K562 (cell line): ENCODE measurements around the gene GNPAT. TPM values are rescaled to one million over a fixed set of nuclear protein-coding genes. Genes with fewer than 3 reads are reported as not detected.

Experiments used
- ATAC-seq: fragments of 200-7000 bp; cut with Tn5 transposase; 3 replicates; pipeline ENCODE4 v1.9.1; 2020; ENCODE audit warnings: moderate library complexity
- BruUV-seq: library from RNA; stranded (reverse); fragments of 400-500 nt; replicated peaks from 2 replicates; lab custom pipeline; 2021; lab: Mats Ljungman, UMichigan
- CTCF ChIA-PET: fragments of 300-600 bp; formaldehyde crosslinking; extraction: SDS; loops from one replicate; lab custom pipeline; 2021; ENCODE audit warnings: low intra/inter-chr PET ratio; lab: Yijun Ruan, JAX
- POLR2A ChIA-PET: fragments of 300-600, 350-650 bp; sonication (Branson Sonifier 250); formaldehyde crosslinking; extraction: SDS; loops from one replicate; lab custom pipeline; 2021; ENCODE audit warnings: antibody characterized with exemption, inconsistent platforms; lab: Yijun Ruan, JAX
- DNase-seq, 4 experiments: peaks; one replicate each; pipeline versions ENCODE4 v3.0.0 to v3.0.0-alpha.2; 2011 to 2018; ENCODE audit warnings: low spot score in 3 of 4, mixed read lengths in 3 of 4; ENCODE audit errors: extremely low read depth in 1 of 4
- FAIRE-seq: peaks from 2 replicates; lab custom pipeline; 2011; peaks lifted over from hg19 to GRCh38; lab: Jason Lieb, UNC
- H2AFZ ChIP-seq: 2 replicates; pipeline ENCODE4 v1.6.0; 2011; ENCODE audit warnings: low read depth, low read length, control low read depth, inconsistent platforms
- H3K27ac ChIP-seq: fragments of 200-600 bp; 3 replicates; pipeline ENCODE4 v1.8.0; 2011; ENCODE audit warnings: low read depth, mild to moderate bottlenecking, control low read depth, inconsistent platforms, low read length, moderate library complexity, mixed read lengths; ENCODE audit errors: extremely low read depth
- H3K27me3 ChIP-seq, 2 experiments: fragments of 300-600 bp in 1 of 2; 2 replicates in 1 of 2; 3 replicates in 1 of 2; pipeline versions ENCODE4 v1.6.0 to v1.8.0; 2011; ENCODE audit warnings: inconsistent platforms in 2 of 2, low read length in 2 of 2, mild to moderate bottlenecking in 1 of 2, mixed read lengths in 1 of 2, moderate library complexity in 1 of 2; ENCODE audit not compliant: control insufficient read depth in 2 of 2, insufficient read depth in 2 of 2
- H3K36me3 ChIP-seq: fragments of 300-600 bp; 3 replicates; pipeline ENCODE4 v1.8.0; 2011; ENCODE audit warnings: mild to moderate bottlenecking, low read length, inconsistent platforms; ENCODE audit not compliant: control insufficient read depth, insufficient read depth
- H3K4me1 ChIP-seq, 2 experiments: fragments of 200-600 bp in 1 of 2; replicated peaks in 1 of 2; 2 replicates in 1 of 2; 3 replicates in 1 of 2; pipeline versions ENCODE4 v1.5.1 to v1.8.0; 2011; ENCODE audit warnings: inconsistent platforms in 2 of 2, low read length in 2 of 2, mild to moderate bottlenecking in 1 of 2, mixed read lengths in 1 of 2, moderate library complexity in 1 of 2; ENCODE audit not compliant: control insufficient read depth in 2 of 2, insufficient read depth in 2 of 2
- H3K4me2 ChIP-seq: 2 replicates; pipeline ENCODE4 v1.6.1; 2011; ENCODE audit warnings: low read length, control low read depth, inconsistent platforms, mixed read lengths; ENCODE audit not compliant: insufficient read depth
- H3K4me3 ChIP-seq: fragments of 200-600 bp; sonication (generic), shearing (Covaris generic); 2 replicates; pipeline ENCODE4 v1.5.1; 2016; ENCODE audit warnings: control low read depth, inconsistent platforms
- H3K79me2 ChIP-seq: fragments of 200-600 bp; 3 replicates; pipeline ENCODE4 v1.8.0; 2011; ENCODE audit warnings: low read length, inconsistent platforms; ENCODE audit not compliant: control insufficient read depth, insufficient read depth
- H3K9ac ChIP-seq, 2 experiments: 2 replicates each; pipeline versions ENCODE4 v1.6.0 to v1.6.1; 2011; ENCODE audit warnings: low read depth in 2 of 2, low read length in 2 of 2, control low read depth in 1 of 2, inconsistent platforms in 1 of 2, mild to moderate bottlenecking in 1 of 2, mixed read lengths in 1 of 2; ENCODE audit not compliant: insufficient read depth in 1 of 2
- H3K9me1 ChIP-seq: one replicate; pipeline ENCODE4 v1.6.0; 2011; ENCODE audit warnings: inconsistent platforms, mild to moderate bottlenecking, low read length, moderate library complexity; ENCODE audit not compliant: control insufficient read depth, insufficient read depth
- H3K9me3 ChIP-seq: replicated peaks from 2 replicates; pipeline ENCODE4 v1.5.1; 2011; ENCODE audit warnings: low read depth, low read length, inconsistent platforms; ENCODE audit not compliant: control insufficient read depth, insufficient read depth
- H4K20me1 ChIP-seq: replicated peaks from 2 replicates; pipeline ENCODE4 v1.6.1; 2011; ENCODE audit warnings: low read length, inconsistent platforms, mixed read lengths; ENCODE audit not compliant: control insufficient read depth, insufficient read depth
- BCLAF1 ChIP-seq, 2 experiments: fragments of 450-650 bp in 1 of 2; IDR thresholded peaks; 2 replicates each; pipeline ENCODE4 v1.6.1; 2011 to 2017; ENCODE audit warnings: low read depth in 2 of 2, antibody characterized with exemption in 1 of 2, borderline replicate concordance in 1 of 2, low read length in 1 of 2, mild to moderate bottlenecking in 1 of 2, mixed read lengths in 1 of 2; ENCODE audit not compliant: control insufficient read depth in 1 of 2
- DNMT1 ChIP-seq: fragments of 450-650 bp; IDR thresholded peaks from 2 replicates; pipeline ENCODE4 v1.6.1; 2016; ENCODE audit warnings: antibody characterized with exemption, mild to moderate bottlenecking
- FOXM1 ChIP-seq, 2 experiments: fragments of 450-650 bp in 1 of 2; sonication (generic) in 1 of 2; formaldehyde crosslinking in 1 of 2; IDR thresholded peaks; 2 replicates each; pipeline versions ENCODE4 v1.6.1 to v1.9.0; 2017 to 2022; ENCODE audit warnings: low read depth in 2 of 2, mild to moderate bottlenecking in 2 of 2, missing genetic modification reagents in 1 of 2, moderate library complexity in 1 of 2
- MBD1 ChIP-seq: fragments of 250-450 bp; sonication (Bioruptor Pico); IDR thresholded peaks from 2 replicates; pipeline ENCODE4 v1.8.0; 2022; ENCODE audit warnings: inconsistent platforms
- NCOA1 ChIP-seq: fragments of 450-650 bp; IDR thresholded peaks from 2 replicates; pipeline ENCODE4 v1.6.1; 2016; ENCODE audit warnings: low read depth
- OTX1 ChIP-seq: fragments of 450-650 bp; formaldehyde crosslinking; IDR thresholded peaks from 2 replicates; pipeline ENCODE4 v1.4.0; 2022; ENCODE audit warnings: mild to moderate bottlenecking
- RFX1 ChIP-seq: fragments of 450-650 bp; IDR thresholded peaks from 2 replicates; pipeline ENCODE4 v1.6.1; 2016; ENCODE audit warnings: mild to moderate bottlenecking, moderate library complexity
- TAF15 ChIP-seq: fragments of 200-400 bp; formaldehyde crosslinking; IDR thresholded peaks from 2 replicates; pipeline ENCODE4 v1.6.1; 2017; ENCODE audit warnings: mild to moderate bottlenecking, low read depth, low read length, moderate library complexity
- TBL1XR1 ChIP-seq, 2 experiments: IDR thresholded peaks; 2 replicates each; pipeline ENCODE4 v1.6.1; 2012; ENCODE audit warnings: improper control_type of control experiment in 2 of 2, low read length in 2 of 2, mild to moderate bottlenecking in 1 of 2
- ZEB2 ChIP-seq: fragments of 450-650 bp; IDR thresholded peaks from 2 replicates; pipeline ENCODE4 v1.6.1; 2016
- WGBS: fragments of 100-300 bp; shearing (Covaris generic); methylation state at CpG from one replicate; pipeline ENCODE4 v1.1.6; 2016; ENCODE audit warnings: low coverage, mixed read lengths; ENCODE audit not compliant: insufficient coverage; ENCODE audit errors: missing lambda C conversion rate; 5-methylcytosine and 5-hydroxymethylcytosine counted together
- in situ Hi-C: fragments of 300-500 bp; cut with MboI; formaldehyde crosslinking; loops from 4 replicates; pipeline ENCODE4 v1.15.0; 2018; ENCODE audit warnings: inconsistent platforms, mixed read lengths
- intact Hi-C: fragments of 100-400 bp; cut with micrococcal nuclease; formaldehyde crosslinking; loops from 2 replicates; pipeline ENCODE4 v1.14.2; 2022
- polyA plus RNA-seq, 8 experiments: library from polyadenylated mRNA; depleted of rRNA in 4 of 8; stranded (reverse) in 5 of 8; unstranded in 3 of 8; fragments of >200 nt; fragmentation: Nextera tagmentation in 2 of 8; fragmentation: Illumina TruSeq in 1 of 8; extraction: Ambion mirVana in 2 of 8; extraction: Trizol in 1 of 8; gene quantifications; 2 replicates each; pipeline versions ENCODE4 v1.2.1 to v1.2.3, GENCODE V29; 2011 to 2014; ENCODE audit warnings: inconsistent platforms in 1 of 8, missing spikeins in 1 of 8
- total RNA-seq, 7 experiments: library from RNA; depleted of rRNA in 6 of 7; stranded (reverse); fragments of >200 nt in 6 of 7; fragmentation: Illumina TruSeq in 2 of 7; extraction: Trizol in 2 of 7; gene quantifications; 2 replicates each; pipeline versions ENCODE4 v1.2.1 to v1.2.3, GENCODE V29; 2011 to 2021; ENCODE audit warnings: low replicate concordance in 1 of 7
- TF ChIP-seq, protein P1 (sequence below): IDR thresholded peaks from 2 replicates; pipeline ENCODE4 v1.6.1; 2016; ENCODE audit warnings: missing genetic modification characterization, missing compliant biosample characterization

Gene GNPAT
- total and polyA plus RNA-seq, 9 of the 15 experiments (the other 6 are each of a cell fraction or from before 2014, with no cell fraction given) = 32.1 to 68.8 (median 50.7) TPM

GRCh38 chr1:231201375-231201978, 39.5 kb upstream of the GNPAT start (continued):
- no peak for TF ChIP-seq MBD1 (CRISPR knock-in tag)

- CTCF ChIA-PET = no interaction called here
- Histone ChIP-seq H3K27ac (no peak overlapping the region; the same call in 2 of the 3 replicates), H3K4me2 (peak overlapping the region; percentile 39), H3K27me3 (no peaks in the 10 kb centered on the region), H4K20me1 (peaks cover 8% of the 10 kb centered on the region), H3K9ac (no peak overlapping the region), H3K36me3 (no peaks in the 10 kb centered on the region), H3K4me3 (no peak overlapping the region), H2AFZ (peak overlapping the region; percentile 71), H3K9me1 (no peaks in the 10 kb centered on the region), H3K4me1 (peaks cover 39 to 44% of the 10 kb centered on the region in 2 experiments), H3K9me3 (no peaks in the 10 kb centered on the region), H3K79me2 (no peaks in the 10 kb centered on the region)
- peak; percentile 72 for ATAC-seq
- in situ Hi-C loops = no loop called here
- peak; percentile 76 to 89 (median 82) for DNase-seq
- POLR2A ChIA-PET = interaction anchor here (0.6 to 0.7 kb wide), 4 partner anchors 13 to 273 kb away, joined by 3 read pairs; no protein-coding TSS in a partner anchor
- FAIRE-seq = peak; percentile 89
- BruUV-seq = no TSS peak
- 4% methylated on average over 4 of the region's 5 CpGs for WGBS
- intact Hi-C loops = loop anchor here (5.0 kb wide), 2 partner anchors 95 to 165 kb away; no protein-coding TSS in a partner anchor
- TF ChIP-seq, protein P1, sequence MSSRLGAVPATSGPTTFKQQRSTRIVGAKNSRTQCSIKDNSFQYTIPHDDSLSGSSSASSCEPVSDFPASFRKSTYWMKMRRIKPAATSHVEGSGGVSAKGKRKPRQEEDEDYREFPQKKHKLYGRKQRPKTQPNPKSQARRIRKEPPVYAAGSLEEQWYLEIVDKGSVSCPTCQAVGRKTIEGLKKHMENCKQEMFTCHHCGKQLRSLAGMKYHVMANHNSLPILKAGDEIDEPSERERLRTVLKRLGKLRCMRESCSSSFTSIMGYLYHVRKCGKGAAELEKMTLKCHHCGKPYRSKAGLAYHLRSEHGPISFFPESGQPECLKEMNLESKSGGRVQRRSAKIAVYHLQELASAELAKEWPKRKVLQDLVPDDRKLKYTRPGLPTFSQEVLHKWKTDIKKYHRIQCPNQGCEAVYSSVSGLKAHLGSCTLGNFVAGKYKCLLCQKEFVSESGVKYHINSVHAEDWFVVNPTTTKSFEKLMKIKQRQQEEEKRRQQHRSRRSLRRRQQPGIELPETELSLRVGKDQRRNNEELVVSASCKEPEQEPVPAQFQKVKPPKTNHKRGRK = peak; percentile 35; the same call in 1 of the 2 replicates
- TF ChIP-seq FOXM1 (IDR thresholded peaks at IDR 0.05; ENCODE audit: low read depth) = no peak
- TF ChIP-seq FOXM1 (CRISPR knock-in tag; IDR thresholded peaks at IDR 0.05; ENCODE audit: low read depth) = no peak
- TF ChIP-seq TAF15 = no peak
- 0 out of 2 replicates have a peak, but pooled peaks have one; percentile 10 for TF ChIP-seq ZEB2
- TF ChIP-seq NCOA1 = 0 out of 2 replicates have a peak, but pooled peaks have one; percentile 40
- TF ChIP-seq TBL1XR1 (IDR thresholded peaks at IDR 0.05; ENCODE audit: low read length in 2 of 2) = peak; percentile 52 to 67; a peak in 3 of 4 replicates
- TF ChIP-seq DNMT1 = no peak
- TF ChIP-seq BCLAF1 (IDR thresholded peaks at IDR 0.05; ENCODE audit: borderline replicate concordance in 1 of 2, control insufficient read depth in 1 of 2, low read depth in 2 of 2, low read length in 1 of 2) = no peak
- peak; percentile 96 for TF ChIP-seq OTX1 (CRISPR knock-in tag)
- no peak for TF ChIP-seq RFX1
Measured at GRCh38 chr1:231201979-231202633, 38.9 kb upstream of the GNPAT start.
